Ovary (tissue), 9 donors: ENCODE data around the gene ATP2B2. TPM values are rescaled to one million over a fixed set of nuclear protein-coding genes. Genes with fewer than 3 reads are reported as not detected.

Source experiments
- DNase-seq, 5 donors: peaks; one replicate each; pipeline ENCODE4 v3.0.0-alpha.2; 2019 to 2020
- H3K27ac ChIP-seq, 2 donors: fragments of 200-600 bp; one replicate each; pipeline versions ENCODE4 v1.5.1 to v1.8.0; 2019 to 2022
- H3K27me3 ChIP-seq: fragments of 200-600 bp; one replicate; pipeline ENCODE4 v1.8.0; 2022
- H3K36me3 ChIP-seq: fragments of 200-600 bp; sonication (generic); one replicate; pipeline ENCODE4 v1.5.1; 2019
- H3K4me1 ChIP-seq: one replicate; pipeline ENCODE4 v1.8.1; 2013; ENCODE audit warnings: mild to moderate bottlenecking, moderate library complexity; ENCODE audit not compliant: insufficient read depth
- H3K4me3 ChIP-seq: fragments of 200-600 bp; sonication (generic); one replicate; pipeline ENCODE4 v1.5.1; 2017
- H3K9me3 ChIP-seq, 2 donors: fragments of 200-600 bp in 1 of 2; sonication (generic) in 1 of 2; one replicate each; pipeline versions ENCODE4 v1.5.1 to v1.8.1; 2013 to 2019; ENCODE audit warnings: mild to moderate bottlenecking in 1 of 2, moderate library complexity in 1 of 2
- CTCF ChIP-seq, 3 donors: fragments of 450-650 bp in 2 of 3; fragments of 200-600 bp in 1 of 3; IDR thresholded peaks; one replicate each; pipeline versions ENCODE4 v1.5.1 to v1.8.0; 2016 to 2022; ENCODE audit warnings: antibody characterized with exemption in 3 of 3, mild to moderate bottlenecking in 1 of 3
- EP300 ChIP-seq: sonication (generic); formaldehyde crosslinking; IDR thresholded peaks from one replicate; pipeline ENCODE4 v1.6.1; 2017; ENCODE audit warnings: antibody characterized with exemption
- POLR2A ChIP-seq: fragments of 450-650 bp; IDR thresholded peaks from one replicate; pipeline ENCODE4 v1.6.1; 2017; ENCODE audit warnings: antibody characterized with exemption, mild to moderate bottlenecking, moderate library complexity
- WGBS, 3 donors: extraction: QIAGEN DNeasy Blood & Tissue Kit in 1 of 3; methylation state at CpG; one replicate each; pipeline versions ENCODE4 v1.1.5 to v1.1.7; 2013 to 2017; 5-methylcytosine and 5-hydroxymethylcytosine counted together
- intact Hi-C, 4 donors: fragments of 100-400 bp; cut with DNase I; formaldehyde crosslinking; loops; one replicate each; pipeline versions ENCODE4 v1.11.0 to v1.15.1; 2022 to 2023
- polyA plus RNA-seq, 2 donors: library from polyadenylated mRNA; stranded (reverse); fragments of 200-250 nt in 1 of 2; fragments of 350-450 nt in 1 of 2; fragmentation: Illumina TruSeq in 1 of 2; extraction: RNeasy Lipid Tissue Mini Kit (QIAGEN cat#74804) in 1 of 2; gene quantifications; one replicate each; pipeline ENCODE4 v1.2.3, GENCODE V29; 2013 to 2014
- total RNA-seq, 7 donors: library from RNA; depleted of rRNA in 2 of 7; stranded (reverse); fragments of >200 nt in 2 of 7; fragmentation: NEBNext Ultra II Directional in 3 of 7; extraction: Animal tissue kit (Norgen Biotek cat#: 25700) in 3 of 7; gene quantifications; one replicate each; pipeline versions ENCODE4 v1.1.0 to v1.2.4, GENCODE V29; 2016 to 2023
- donor health status: DM: no; HTN: no; CAD: no; lungs with moderate emphysema.
- donor health status: DM: no; HTN: no; CAD: no.
- donor health status: Bipolar disorder and iron deficiency.
- donor health status: DM: yes; HTN: yes; CAD: no.
- donor health status: DM: no; HTN: no; CAD: no.
- donor health status: DM: yes; HTN: yes; CAD: no.

ATP2B2 gene
- total and polyA plus RNA-seq, 9 donors, result 0.05 to 11.6 (median 0.52) TPM; not detected in 2

DNA sequence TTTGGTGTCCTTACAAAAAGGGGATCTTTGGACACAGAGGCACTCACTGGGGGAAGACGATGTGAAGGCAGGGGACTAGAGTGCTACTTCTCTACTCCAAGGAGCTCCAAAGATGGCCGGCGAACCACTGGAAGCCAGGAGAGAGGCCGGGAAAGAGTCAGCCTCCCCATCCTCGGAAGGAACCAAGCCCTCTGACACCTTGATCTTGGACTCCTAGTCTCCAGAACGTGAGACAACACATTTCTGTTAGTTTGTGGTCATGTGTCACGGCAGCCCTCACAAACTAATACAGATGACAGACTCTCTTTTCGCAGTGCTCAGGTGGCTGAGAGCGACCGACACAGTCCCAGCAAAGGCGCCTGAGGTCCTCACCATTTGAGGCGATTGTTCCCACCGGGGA is 24.4 kb upstream of the ATP2B2 start:
- Histone ChIP-seq H3K4me1 (no peaks in the 10 kb centered on the region), H3K36me3 (no peaks in the 10 kb centered on the region), H3K9me3 (no peaks in the 10 kb centered on the region), H3K27me3 (no peaks in the 10 kb centered on the region), H3K27ac (no peak overlapping the region), H3K4me3 (no peak overlapping the region)
- intact Hi-C loops, result no loop called here
- WGBS, 3 donors, result 82 to 85% (median 85%) methylated on average over 13 of the region's 13 CpGs
- no peak for DNase-seq
- no peak for TF ChIP-seq POLR2A
- TF ChIP-seq EP300, result no peak
- no peak for TF ChIP-seq CTCF (IDR thresholded peaks at IDR 0.05)

- WGBS, 3 donors, result 63 to 70% (median 69%) methylated on average over 7 of the region's 7 CpGs
These were observed 22.7 kb upstream of the ATP2B2 start for GRCh38 chr3:10528046-10528445.

GRCh38 chr3:10527295-10528001 is 22.1 kb upstream of the ATP2B2 start:
- WGBS, 3 donors, result 67 to 76% (median 68%) methylated on average over 13 of the region's 13 CpGs
- intact Hi-C loops, result no loop called here
- no peak for DNase-seq
- no peak overlapping the region for H3K4me3 ChIP-seq
- H3K9me3 ChIP-seq, result no peaks in the 10 kb centered on the region
- H3K36me3 ChIP-seq, result no peaks in the 10 kb centered on the region
- TF ChIP-seq EP300 (no peak), CTCF (IDR thresholded peaks at IDR 0.05) (no peak), POLR2A (no peak)
- no peak overlapping the region for H3K27ac ChIP-seq
- H3K27me3 ChIP-seq, result no peaks in the 10 kb centered on the region
- no peaks in the 10 kb centered on the region for H3K4me1 ChIP-seq

More at GRCh38 chr3:10528046-10528445, 22.7 kb upstream of the ATP2B2 start:
- intact Hi-C loops, result no loop called here
- Histone ChIP-seq H3K27ac (no peak overlapping the region), H3K4me1 (no peaks in the 10 kb centered on the region), H3K27me3 (no peaks in the 10 kb centered on the region), H3K36me3 (no peaks in the 10 kb centered on the region), H3K9me3 (no peaks in the 10 kb centered on the region), H3K4me3 (no peak overlapping the region)
- DNase-seq, result no peak
- TF ChIP-seq CTCF (IDR thresholded peaks at IDR 0.05) (no peak), POLR2A (no peak), EP300 (no peak)

DNA sequence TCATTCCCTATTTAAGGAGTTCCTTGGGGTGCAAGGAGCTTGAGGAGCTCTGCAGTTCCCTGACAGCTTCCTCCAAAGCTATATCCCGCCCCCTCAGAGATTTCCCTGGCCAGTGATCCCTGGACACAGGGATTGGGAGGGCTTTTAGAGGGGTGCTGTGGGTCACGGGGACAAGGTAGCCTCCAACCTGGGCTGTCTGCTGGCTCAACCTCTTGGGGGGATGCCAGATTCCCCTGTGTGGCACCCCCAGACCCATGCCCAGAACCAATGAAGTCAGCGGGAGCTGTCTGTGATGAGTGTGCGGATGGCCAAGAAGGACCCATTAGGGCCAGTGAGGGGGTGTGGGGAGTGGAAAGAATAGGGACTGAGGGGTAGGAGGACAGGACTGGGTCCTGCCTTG is 21.0 kb upstream of the ATP2B2 start:
- no peak overlapping the region for H3K4me3 ChIP-seq
- no peaks in the 10 kb centered on the region for H3K9me3 ChIP-seq
- peak in 1 of 5 donors; percentile 11 for DNase-seq
- no peak for TF ChIP-seq CTCF (IDR thresholded peaks at IDR 0.05)
- no peak for TF ChIP-seq POLR2A
- TF ChIP-seq EP300, result no peak
- H3K27me3 ChIP-seq, result no peaks in the 10 kb centered on the region
- no peaks in the 10 kb centered on the region for H3K36me3 ChIP-seq
- intact Hi-C loops, result no loop called here
- H3K27ac ChIP-seq, result no peak overlapping the region
- WGBS, 3 donors, result 84 to 86% (median 86%) methylated on average over 4 of the region's 4 CpGs
- H3K4me1 ChIP-seq, result no peaks in the 10 kb centered on the region
